ENCODE measurements around the gene FGF4.

Gene FGF4

GRCh38 chr11:69807106-69807815, 32.1 kb upstream of the FGF4 start:
- DNase-seq (ENCODE audit: low read depth), result peak; percentile 7

GRCh38 chr11:69804769-69805508, 29.8 kb upstream of the FGF4 start:
- no peak for DNase-seq (ENCODE audit: low read depth)

- DNase-seq (ENCODE audit: low read depth), result no peak
These were observed 28.6 kb upstream of the FGF4 start for GRCh38 chr11:69803604-69804218.

- DNase-seq (ENCODE audit: low read depth), result no peak
These were observed 27.9 kb upstream of the FGF4 start for GRCh38 chr11:69803022-69803421.

GRCh38 chr11:69802590-69802989, 27.4 kb upstream of the FGF4 start:
- no peak for DNase-seq (ENCODE audit: low read depth)

- DNase-seq (ENCODE audit: low read depth), result peak; percentile 12
These were observed 26.6 kb upstream of the FGF4 start for GRCh38 chr11:69801513-69802335.

GRCh38 chr11:69800278-69800677, 25.1 kb upstream of the FGF4 start:
- DNase-seq (ENCODE audit: low read depth), result no peak

- peak; percentile 51 for DNase-seq (ENCODE audit: low read depth)
These were observed 24.4 kb upstream of the FGF4 start for GRCh38 chr11:69799582-69799981.

GRCh38 chr11:69799097-69799496, 24.0 kb upstream of the FGF4 start:
- DNase-seq (ENCODE audit: low read depth), result no peak

- DNase-seq (ENCODE audit: low read depth), result no peak
These were observed 22.8 kb upstream of the FGF4 start for GRCh38 chr11:69797737-69798528.

GRCh38 chr11:69797156-69797555, 22.0 kb upstream of the FGF4 start:
- peak; percentile 4 for DNase-seq (ENCODE audit: low read depth)

GRCh38 chr11:69796063-69796462, 20.9 kb upstream of the FGF4 start:
- no peak for DNase-seq (ENCODE audit: low read depth)

- peak; percentile 81 for DNase-seq (ENCODE audit: low read depth)
These were observed 16.4 kb upstream of the FGF4 start for GRCh38 chr11:69791276-69792180.

- no peak for DNase-seq (ENCODE audit: low read depth)
These were observed 13.8 kb upstream of the FGF4 start for GRCh38 chr11:69788956-69789355.

- no peak for DNase-seq (ENCODE audit: low read depth)
These were observed 12.8 kb upstream of the FGF4 start for GRCh38 chr11:69787906-69788305.

GRCh38 chr11:69787457-69787856, 12.3 kb upstream of the FGF4 start:
- no peak for DNase-seq (ENCODE audit: low read depth)

- DNase-seq (ENCODE audit: low read depth), result no peak
These were observed 6.1 kb upstream of the FGF4 start for GRCh38 chr11:69781241-69781640.

- DNase-seq (ENCODE audit: low read depth), result no peak
These were observed 3.2 kb upstream of the FGF4 start for GRCh38 chr11:69778373-69778772.

- DNase-seq (ENCODE audit: low read depth), result no peak
These were observed 583 bp downstream of the FGF4 start for GRCh38 chr11:69774354-69775162.

Measured in EH (cell line).